ENCODE results near the gene TERC.
"Not testable (repeated sequence)": the region's sequence is repeated elsewhere in the genome, so short reads cannot be mapped to it uniquely, and the experiment has no call there.

Gene TERC

DNA sequence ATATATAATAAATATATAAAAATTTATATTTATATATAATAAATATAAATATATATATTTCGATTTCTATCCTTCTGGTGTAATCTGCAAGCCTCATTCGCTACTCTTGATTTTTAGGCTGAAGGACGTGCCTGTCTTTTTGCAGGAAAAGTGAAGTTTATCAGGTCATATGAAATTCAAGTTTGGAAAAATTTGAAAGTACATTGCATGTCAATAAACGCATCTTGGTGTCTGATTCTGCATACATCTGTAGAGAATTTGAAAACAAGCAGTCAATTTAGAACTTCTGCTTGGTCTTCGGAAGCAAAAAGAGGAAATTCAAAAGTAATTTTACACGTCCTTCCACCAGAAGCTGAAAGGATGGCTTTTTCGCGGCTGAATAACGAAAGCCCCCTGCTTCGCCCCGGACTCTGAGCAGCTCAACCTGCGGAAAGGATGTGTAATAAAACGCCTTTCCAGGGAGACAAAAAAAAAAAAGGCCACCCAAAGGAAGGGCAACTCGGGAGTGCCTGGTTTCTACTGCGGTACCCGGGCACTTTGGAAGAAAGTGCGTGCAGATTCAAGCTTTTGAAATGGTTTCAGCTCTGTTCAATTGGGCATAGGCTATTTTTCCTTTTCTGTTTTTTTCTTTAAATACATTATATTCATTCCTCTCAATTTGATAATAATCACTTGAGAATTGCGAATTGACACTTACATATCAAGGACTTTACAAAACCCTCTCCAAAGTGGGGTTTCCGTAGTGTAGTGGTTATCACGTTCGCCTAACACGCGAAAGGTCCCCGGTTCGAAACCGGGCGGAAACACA lies 6.8 kb upstream of the TERC start:
- DNase-seq, result peak; percentile 69 to 93

- peak; percentile 67 to 69 for DNase-seq
Observed at GRCh38 chr3:169769287-169770181, 4.7 kb upstream of the TERC start, which contains the start of gene ACTRT3. Gene ACTRT3 (minus strand): TSS chr3:169769561. CDS start chr3:169769520, 41 bp downstream.

DNA sequence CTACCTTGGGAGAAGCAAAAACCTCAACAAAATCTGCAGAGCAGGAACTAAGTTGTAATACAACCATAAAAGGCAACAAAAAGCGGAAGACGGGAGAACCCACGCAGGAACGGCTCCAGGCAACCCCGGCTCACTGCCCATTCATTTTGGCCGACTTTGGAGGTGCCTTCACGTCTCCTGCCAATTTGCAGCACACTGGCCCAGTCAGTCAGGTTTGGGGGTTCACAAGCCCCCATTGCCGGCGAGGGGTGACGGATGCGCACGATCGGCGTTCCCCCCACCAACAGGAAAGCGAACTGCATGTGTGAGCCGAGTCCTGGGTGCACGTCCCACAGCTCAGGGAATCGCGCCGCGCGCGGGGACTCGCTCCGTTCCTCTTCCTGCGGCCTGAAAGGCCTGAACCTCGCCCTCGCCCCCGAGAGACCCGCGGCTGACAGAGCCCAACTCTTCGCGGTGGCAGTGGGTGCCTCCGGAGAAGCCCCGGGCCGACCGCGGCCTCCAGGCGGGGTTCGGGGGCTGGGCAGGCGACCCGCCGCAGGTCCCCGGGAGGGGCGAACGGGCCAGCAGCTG lies 463 bp downstream of the TERC start:
- peak; percentile 66 to 75 for DNase-seq

DNA sequence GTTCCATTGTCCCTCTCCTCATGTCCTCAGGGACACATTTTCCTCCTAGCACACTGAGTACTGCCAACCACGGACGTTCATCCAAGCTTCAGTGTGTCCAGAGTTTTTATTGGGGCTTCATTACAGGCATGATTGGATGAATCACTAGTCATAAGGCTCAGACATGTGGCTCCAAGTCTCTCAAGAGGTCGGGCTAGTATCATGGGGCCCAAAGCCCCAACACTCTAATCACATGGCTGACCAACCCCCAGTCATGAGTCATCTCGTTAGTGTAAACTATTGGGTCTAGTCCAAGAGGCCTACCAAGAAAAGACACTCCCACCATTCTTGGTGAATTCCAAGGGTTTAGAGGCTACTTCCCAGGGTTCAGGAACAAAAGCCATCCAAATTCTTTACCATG lies 4.4 kb downstream of the TERC start:
- DNase-seq, result no peak

GRCh38 chr3:169759256-169759655 lies 5.6 kb downstream of the TERC start:
- peak in 1 of 2 donors; percentile 42 for DNase-seq

DNA sequence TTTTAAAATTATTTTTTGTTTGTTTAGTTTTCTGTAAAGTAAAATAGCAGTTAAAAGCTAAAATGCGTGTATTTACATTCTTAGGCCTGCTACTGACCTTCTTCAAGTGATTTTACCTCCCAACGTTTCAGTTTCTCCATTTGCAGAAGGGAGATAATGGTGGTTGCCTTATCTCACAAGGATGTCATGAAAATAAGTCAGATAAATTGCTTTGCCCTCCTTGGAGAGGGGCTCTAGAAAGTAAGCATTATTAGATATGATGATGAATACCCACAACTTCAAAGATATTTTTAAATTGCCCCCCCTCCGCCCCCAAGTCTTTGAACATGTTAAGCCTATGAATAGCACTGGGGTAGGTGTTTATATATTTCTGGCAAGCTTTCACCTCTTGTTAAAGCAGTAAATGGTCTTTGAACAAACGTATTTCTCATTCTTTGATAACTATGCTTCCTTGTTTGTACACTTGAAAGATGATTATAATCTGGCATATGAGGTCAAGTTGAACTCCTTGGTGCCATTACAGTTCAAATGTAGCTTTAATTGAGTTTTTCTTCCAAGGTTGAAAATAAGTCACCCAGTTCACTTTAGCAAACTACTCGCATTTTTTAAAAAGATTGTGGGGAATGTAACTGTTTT lies 6.4 kb downstream of the TERC start:
- no peak for DNase-seq

GRCh38 chr3:169755488-169755887 lies 9.4 kb downstream of the TERC start:
- DNase-seq, result no peak

DNA sequence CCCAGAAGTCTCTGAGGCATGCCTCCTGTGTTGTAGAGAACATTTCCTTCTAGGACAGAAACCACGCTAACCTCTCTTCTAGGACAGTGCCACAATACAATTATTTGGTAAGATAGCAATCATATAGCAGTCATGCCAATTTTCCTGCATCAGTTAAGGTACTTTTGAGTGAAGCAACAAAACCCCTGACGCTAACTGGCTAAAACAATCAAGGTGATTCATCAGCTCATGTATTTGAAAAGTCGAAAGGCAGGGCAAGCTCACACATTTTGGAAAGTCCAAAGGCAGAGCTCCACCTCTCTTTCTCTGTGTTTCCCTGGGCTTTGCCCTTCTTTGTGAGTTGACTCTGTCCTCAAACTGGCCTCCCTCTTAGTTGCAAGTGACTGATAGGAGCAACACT lies 10.1 kb downstream of the TERC start:
- DNase-seq, result no peak

DNA sequence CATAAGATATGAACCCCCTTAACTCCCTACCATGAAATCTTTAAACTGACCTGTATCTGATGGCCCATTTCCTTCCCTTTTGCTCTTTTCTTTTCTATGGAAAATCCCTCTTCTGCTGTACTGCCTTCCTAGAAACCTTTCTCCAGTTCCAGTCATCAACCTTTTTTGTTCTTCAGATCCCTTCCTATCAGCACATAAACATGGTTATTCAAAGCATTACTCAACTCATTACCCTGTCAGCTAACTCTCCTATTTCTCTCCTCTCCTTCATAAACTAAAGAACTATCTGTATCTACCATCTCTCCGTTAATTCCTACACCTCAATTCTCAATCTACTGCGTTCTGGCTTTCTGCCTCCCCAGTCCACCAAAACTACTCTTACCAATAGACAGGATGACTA lies 13.0 kb downstream of the TERC start:
- DNase-seq, result no peak

- DNase-seq, result no peak
Observed at GRCh38 chr3:169750665-169751064, 14.2 kb downstream of the TERC start.

- no peak for DNase-seq
Observed at GRCh38 chr3:169748670-169749069, 16.2 kb downstream of the TERC start.

- no peak for DNase-seq
Observed at GRCh38 chr3:169746924-169747323, 17.9 kb downstream of the TERC start.

DNA sequence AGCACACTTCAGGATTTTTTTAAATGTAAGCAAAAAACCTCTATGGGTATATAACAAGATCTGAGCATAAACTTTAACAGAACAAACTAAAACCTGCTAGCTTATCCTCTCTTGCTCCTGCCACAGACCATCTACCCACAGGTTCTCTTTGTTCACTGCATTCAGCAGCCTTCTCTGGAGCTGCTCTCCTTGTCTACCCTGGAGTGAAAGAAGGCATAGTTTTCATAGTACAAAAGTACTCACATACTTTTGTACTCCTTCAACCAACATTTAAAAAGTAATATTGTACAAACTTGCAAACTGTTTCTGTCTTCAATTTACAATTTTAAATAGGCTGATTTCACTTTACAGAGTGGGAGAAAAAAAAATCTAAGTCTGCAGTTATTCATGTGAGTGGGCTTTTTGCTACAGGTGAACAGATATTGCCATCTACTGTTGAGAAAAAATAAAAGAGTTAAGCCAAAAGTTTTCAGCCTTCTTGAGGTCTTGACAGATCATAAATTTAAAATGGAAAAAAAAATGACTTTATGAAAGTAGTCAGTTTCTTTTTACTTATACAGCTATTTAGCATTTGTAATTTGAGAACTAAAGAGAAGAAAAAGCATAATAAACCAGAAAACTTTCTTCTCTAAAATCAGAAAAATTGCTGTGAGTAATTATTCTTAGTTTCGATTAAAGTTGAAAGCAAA lies 20.4 kb downstream of the TERC start:
- peak in 1 of 2 donors; percentile 14 for DNase-seq

GRCh38 chr3:169739067-169739466 lies 25.8 kb downstream of the TERC start:
- DNase-seq, result no peak

DNA sequence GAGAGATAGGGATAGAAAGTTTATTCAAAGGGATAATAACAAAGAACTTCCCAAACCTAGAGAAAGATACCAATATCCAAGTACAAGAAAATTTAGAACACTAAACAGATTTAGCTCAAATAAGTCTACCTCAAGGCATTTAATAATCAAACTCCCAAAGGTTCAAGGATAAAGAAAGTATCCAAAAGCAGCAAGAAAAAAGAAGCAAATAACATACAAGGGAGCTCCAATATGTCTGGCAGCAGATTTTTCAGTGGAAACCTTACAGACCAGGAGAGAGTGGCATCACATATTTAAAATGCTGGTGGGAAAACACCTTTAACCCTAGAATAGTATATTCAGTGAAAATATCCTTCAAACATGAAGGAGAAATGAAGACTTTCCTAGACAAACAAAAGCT lies 33.0 kb downstream of the TERC start:
- not testable (repeated sequence) for DNase-seq

GRCh38 chr3:169722724-169723123 lies 42.1 kb downstream of the TERC start:
- no peak for DNase-seq

- not testable (repeated sequence) for DNase-seq
Observed at GRCh38 chr3:169718415-169718814, 46.4 kb downstream of the TERC start.
